T47D (cell line): ENCODE data around the gene ODAD4.
"Not testable (repeated sequence)": the region's sequence is repeated elsewhere in the genome, so short reads cannot be mapped to it uniquely, and the experiment has no call there.

ENCODE experiments used
- DNase-seq, 2 experiments: peaks; one replicate each; pipeline versions ENCODE4 v3.0.0 to v3.0.0-alpha.2; 2011 to 2012; ENCODE audit warnings: low read depth in 1 of 2, low spot score in 1 of 2
- JUND ChIP-seq: IDR thresholded peaks from 2 replicates; pipeline ENCODE4 v1.6.1; 2012; ENCODE audit warnings: low read depth
- in situ Hi-C: cut with HindIII; loops from 2 replicates; pipeline ENCODE4 v1.10.0; 2016; ENCODE audit warnings: low sequenced_read_pairs, low pct_unique_long_range_greater_than_20kb

Gene ODAD4

GRCh38 chr17:41917679-41918313, 12.6 kb upstream of the ODAD4 start:
- no peak for TF ChIP-seq JUND
- DNase-seq, result no peak
- in situ Hi-C loops, result no loop called here

DNA sequence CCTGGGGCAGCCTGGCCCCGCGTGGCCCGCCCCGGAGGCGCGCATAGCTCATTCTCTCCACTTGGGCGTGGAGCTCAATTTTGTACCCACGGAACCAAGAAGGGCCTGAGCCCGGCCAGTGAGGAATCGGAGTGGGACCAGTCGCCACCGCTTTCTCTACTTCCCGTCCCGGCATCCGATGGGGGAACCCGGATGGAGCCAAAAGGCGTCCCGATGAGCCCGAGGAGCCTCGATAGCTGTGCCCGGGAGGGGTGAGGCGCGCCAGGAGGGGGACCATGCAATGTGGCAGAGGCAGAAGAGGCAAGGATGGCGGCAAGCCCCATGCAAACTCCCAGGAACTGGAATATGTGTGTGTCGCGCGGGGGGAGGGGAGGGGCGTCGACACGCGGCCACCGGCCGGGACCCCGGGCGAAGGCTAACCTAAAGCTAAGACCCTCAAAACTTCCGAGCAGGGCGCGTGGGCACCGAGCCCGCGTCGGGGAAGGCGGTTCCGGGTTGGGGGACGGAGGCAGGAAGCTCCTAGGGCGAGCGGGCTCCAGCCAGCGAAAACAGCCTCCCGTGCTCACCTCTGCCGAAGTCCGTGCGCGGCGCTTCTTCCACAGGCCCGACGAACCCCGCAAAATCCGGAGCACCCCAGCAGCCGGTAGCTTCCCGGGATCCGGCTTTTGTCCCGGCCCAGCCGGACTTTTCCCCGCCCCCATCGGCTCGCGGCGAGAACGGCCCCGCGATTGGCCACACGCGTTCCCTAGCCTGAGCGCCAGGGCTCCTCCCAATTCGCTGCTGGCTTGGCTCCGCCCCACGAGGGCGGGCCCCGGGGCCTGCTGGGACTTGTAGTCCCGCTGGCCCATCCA, 11.9 kb upstream of the ODAD4 start, which contains the start of gene ACLY:
ACLY (minus strand) TSS at position 638 of the 851 bp plus-strand sequence. CDS start 5,078 bp downstream, outside the sequence.
- DNase-seq, result peak; percentile 98 to 99
- in situ Hi-C loops, result no loop called here
- no peak for TF ChIP-seq JUND

DNA sequence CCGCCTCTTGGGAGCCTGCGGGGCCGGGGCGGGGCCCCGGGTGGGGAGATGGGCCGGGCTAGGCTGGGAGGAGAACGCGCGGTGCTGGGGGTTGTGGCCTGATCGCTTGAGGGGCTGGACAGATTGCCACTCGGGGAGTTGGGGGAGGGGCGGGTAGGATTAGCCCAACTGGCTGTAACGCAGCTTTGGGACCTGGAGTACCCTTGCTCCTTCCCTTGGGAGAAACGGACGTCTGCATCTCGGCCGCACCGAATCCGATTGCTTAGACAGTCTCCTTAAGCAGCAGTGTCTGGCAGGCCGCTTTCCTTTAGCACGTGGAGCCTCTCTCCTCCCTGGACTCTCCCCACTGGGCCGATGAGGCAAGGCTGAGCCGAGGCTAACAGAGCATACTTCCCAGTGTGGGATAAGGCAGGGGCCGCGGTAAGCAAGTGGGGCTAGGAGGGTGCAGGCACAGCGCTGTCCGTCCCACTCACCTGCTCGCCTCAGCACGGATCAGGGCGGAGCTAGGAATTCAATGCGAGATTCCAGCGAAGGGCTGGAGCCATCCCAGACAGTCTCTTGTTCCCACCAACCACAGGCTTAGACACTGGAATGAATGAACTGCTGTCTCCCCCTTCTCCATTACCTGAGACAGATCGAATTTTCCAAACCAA, 11.1 kb upstream of the ODAD4 start:
- TF ChIP-seq JUND, result no peak
- in situ Hi-C loops, result no loop called here
- DNase-seq, result peak; percentile 83 to 86

DNA sequence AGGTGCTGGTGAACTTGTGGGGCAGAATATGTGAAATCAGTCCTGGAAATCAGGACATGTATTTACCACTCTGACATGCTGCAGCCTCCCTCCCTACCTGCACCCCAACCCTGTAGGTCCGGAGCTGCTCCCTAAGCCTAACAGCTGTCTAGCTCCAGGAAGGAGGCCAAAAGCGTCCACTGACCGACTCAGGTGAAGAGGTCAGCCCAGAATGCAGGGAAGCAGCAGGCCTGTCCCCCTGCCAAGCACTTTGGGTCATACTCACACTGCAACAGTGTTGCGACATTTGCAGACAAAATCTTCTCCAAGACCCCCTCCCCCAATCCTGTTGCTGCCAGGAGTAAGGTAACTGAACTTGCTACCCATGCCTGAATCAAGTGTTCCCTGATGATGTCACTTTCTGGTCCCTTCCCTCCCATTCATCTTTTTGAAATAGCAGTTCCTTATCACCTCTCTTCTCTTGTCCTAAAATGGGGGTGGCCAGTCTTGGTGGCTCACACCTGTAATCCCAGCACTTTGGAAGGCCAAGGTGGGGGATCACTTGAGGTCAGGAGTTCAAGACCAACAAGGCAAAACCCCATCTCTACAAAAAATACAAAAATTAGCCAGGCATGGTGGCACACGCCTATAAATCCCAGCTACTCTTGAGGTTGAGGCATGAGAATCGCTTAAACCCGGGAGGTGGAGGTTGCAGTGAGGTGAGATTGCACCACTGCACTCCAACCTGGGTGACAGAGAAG, 10.4 kb upstream of the ODAD4 start:
- in situ Hi-C loops, result no loop called here
- TF ChIP-seq JUND, result no peak
- DNase-seq, result peak in 1 of 2 experiments; percentile 60

- in situ Hi-C loops, result no loop called here
- no peak for DNase-seq
- TF ChIP-seq JUND, result no peak
These were observed 9.8 kb upstream of the ODAD4 start for GRCh38 chr17:41920580-41920955.

- in situ Hi-C loops, result no loop called here
- TF ChIP-seq JUND, result no peak
- no peak for DNase-seq
These were observed 4.3 kb upstream of the ODAD4 start for GRCh38 chr17:41925991-41926590.

DNA sequence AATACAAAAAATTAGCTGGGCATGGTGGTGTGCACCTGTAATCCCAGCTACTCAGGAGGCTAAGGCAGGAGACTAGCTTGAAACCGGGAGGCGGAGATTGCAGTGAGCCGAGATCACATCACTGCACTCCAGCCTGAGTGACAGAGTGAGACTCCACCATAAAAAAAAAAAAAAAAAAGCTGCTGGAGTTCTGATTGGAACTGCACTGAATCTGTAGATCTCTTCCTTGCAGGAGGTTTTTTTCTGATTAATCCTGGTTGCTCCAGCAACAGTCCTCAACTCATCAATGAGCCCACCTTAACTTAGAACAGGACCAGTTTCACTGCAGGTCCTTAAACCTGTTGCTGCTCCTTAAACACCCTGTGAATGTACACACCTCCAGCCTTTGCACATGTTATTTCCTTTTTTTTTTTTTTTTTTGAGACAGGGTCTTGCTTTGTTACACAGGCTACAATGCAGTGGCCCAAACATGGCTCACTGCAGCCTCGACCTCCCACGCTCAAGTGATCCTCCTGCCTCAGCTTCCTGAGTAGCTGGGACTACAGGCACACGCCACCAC, 1.6 kb upstream of the ODAD4 start:
- no peak for DNase-seq
- in situ Hi-C loops, result no loop called here
- no peak for TF ChIP-seq JUND

DNA sequence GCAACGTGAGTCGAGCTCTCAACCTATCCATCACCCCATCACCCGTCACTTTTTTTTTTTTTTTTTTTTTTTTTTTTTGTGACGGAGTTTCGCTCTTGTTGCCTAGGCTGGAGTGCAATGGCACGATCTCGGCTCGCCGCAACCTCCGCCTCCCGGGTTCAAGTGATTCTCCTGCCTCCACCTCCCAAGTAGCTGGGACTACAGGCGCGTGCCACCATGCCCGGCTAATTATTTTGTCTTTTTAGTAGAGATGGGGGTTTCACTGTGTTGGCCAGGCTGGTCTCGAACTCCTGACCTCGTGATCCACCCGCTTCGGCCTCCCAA, 378 bp downstream of the ODAD4 start:
- DNase-seq, in situ Hi-C loops: not testable (repeated sequence)

GRCh38 chr17:41931715-41932114, 1.3 kb downstream of the ODAD4 start:
- DNase-seq, in situ Hi-C loops: not testable (repeated sequence)

DNA sequence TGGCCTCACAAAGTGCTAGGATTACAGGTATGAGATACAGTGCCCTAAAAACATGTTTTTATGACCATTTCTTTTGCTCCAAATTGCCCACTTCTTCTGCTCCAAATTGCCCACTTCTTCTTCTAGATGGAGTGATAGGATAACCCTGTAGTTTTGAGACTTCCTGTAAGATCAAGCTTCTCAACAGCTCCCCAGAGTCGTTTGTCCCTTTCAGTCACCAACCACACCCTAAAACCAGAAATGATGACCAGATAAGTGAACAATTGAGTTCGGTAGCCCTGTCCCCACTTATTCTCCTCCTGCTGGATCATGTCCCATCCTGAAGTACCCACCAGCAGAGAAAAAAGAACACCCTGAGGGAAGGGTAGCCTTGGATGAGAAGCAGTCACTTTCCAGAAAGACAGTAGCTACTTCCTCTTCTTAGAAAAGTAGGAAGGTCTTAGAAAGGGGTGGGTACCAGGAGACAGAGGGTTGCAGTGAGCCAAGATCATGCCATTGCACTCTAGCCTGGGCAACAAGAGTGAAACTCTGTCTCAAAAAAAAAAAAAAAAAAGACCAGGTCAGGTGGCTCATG, 2.5 kb downstream of the ODAD4 start:
- in situ Hi-C loops, result no loop called here
- no peak for DNase-seq
- TF ChIP-seq JUND, result no peak

DNA sequence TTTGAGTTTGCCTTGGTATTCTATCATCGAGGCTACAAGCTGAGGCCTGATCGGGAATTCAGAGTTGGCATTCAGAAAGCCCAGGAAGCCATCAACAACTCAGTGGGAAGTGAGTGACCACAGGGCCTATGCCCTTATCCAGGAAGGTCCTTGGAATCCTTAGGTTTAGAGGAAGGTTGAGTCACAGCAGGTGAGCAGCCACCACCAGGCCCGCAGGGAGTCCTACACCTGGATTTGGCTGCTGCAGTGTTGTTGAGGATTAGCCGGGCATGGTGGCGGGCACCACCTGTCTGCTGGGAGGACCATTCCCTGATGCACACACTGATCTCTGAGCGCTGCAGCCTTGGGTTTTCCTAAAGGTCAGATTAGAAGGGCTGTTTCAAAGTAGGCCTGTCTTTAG, 5.2 kb downstream of the ODAD4 start:
- no peak for DNase-seq
- TF ChIP-seq JUND, result no peak
- in situ Hi-C loops, result no loop called here
